HG03439 (cell line): ENCODE measurements around the gene CNTFR.
"Not testable (repeated sequence)": the region's sequence is repeated elsewhere in the genome, so short reads cannot be mapped to it uniquely, and the experiment has no call there.

ENCODE experiments used
- ATAC-seq: cut with Tn5 transposase; IDR thresholded peaks from one replicate; pipeline ENCODE4 v1.9.1; 2021; ENCODE audit warnings: mild to moderate bottlenecking, moderate library complexity; ENCODE audit not compliant: unreplicated experiment

Gene CNTFR

GRCh38 chr9:34555500-34555899, 34.0 kb downstream of the CNTFR start:
- ATAC-seq, result no peak

- no peak for ATAC-seq
Observed at GRCh38 chr9:34555002-34555348, 34.5 kb downstream of the CNTFR start.

- ATAC-seq, result no peak
Observed at GRCh38 chr9:34554211-34555001, 35.1 kb downstream of the CNTFR start.

GRCh38 chr9:34553511-34554021, 36.0 kb downstream of the CNTFR start:
- ATAC-seq, result no peak

- ATAC-seq, result no peak
Observed at GRCh38 chr9:34552986-34553385, 36.5 kb downstream of the CNTFR start.

- no peak for ATAC-seq
Observed at GRCh38 chr9:34552606-34552981, 36.9 kb downstream of the CNTFR start.

- ATAC-seq, result no peak
Observed at GRCh38 chr9:34551751-34552605, 37.5 kb downstream of the CNTFR start.

GRCh38 chr9:34550681-34551270, 38.7 kb downstream of the CNTFR start:
- no peak for ATAC-seq

- no peak for ATAC-seq
Observed at GRCh38 chr9:34550016-34550680, 39.4 kb downstream of the CNTFR start.

- no peak for ATAC-seq
Observed at GRCh38 chr9:34549407-34549732, 40.2 kb downstream of the CNTFR start.

GRCh38 chr9:34547960-34548611, 41.4 kb downstream of the CNTFR start:
- no peak for ATAC-seq

GRCh38 chr9:34546834-34547827, 42.4 kb downstream of the CNTFR start:
- ATAC-seq, result no peak

GRCh38 chr9:34546102-34546833, 43.3 kb downstream of the CNTFR start:
- no peak for ATAC-seq

- no peak for ATAC-seq
Observed at GRCh38 chr9:34545497-34545896, 44.0 kb downstream of the CNTFR start.

- no peak for ATAC-seq
Observed at GRCh38 chr9:34544035-34544434, 45.5 kb downstream of the CNTFR start.

- no peak for ATAC-seq
Observed at GRCh38 chr9:34541540-34541939, 48.0 kb downstream of the CNTFR start.

- no peak for ATAC-seq
Observed at GRCh38 chr9:34540827-34541226, 48.7 kb downstream of the CNTFR start.

GRCh38 chr9:34536685-34537084, 52.8 kb downstream of the CNTFR start:
- ATAC-seq, result no peak

- not testable (repeated sequence) for ATAC-seq
Observed at GRCh38 chr9:34532041-34532440, 57.5 kb downstream of the CNTFR start.
